HUDEP-2 (cell line): Measurements from ENCODE around the gene IRF2BPL.

Experiments
- DNase-seq, 76 experiments: peaks; one replicate each; lab custom pipeline; 2025; ENCODE audit not compliant: unreplicated experiment in 76 of 76; lab: John Stamatoyannopoulos, UW

The IRF2BPL gene

GRCh38 chr14:76995279-76996035 lies 33.1 kb downstream of the IRF2BPL start:
- no peak for DNase-seq

- DNase-seq, result no peak
These were observed 34.8 kb downstream of the IRF2BPL start for GRCh38 chr14:76993752-76994151.

GRCh38 chr14:76990084-76990483 lies 38.4 kb downstream of the IRF2BPL start:
- DNase-seq, result no peak

GRCh38 chr14:76987956-76988520 lies 40.5 kb downstream of the IRF2BPL start:
- no peak for DNase-seq

GRCh38 chr14:76986231-76986565 lies 42.3 kb downstream of the IRF2BPL start:
- no peak for DNase-seq

GRCh38 chr14:76985540-76986230 lies 42.8 kb downstream of the IRF2BPL start:
- no peak for DNase-seq

- DNase-seq, result no peak
These were observed 43.6 kb downstream of the IRF2BPL start for GRCh38 chr14:76984787-76985375.

GRCh38 chr14:76984297-76984696 lies 44.2 kb downstream of the IRF2BPL start:
- DNase-seq, result no peak

GRCh38 chr14:76981670-76982069 lies 46.8 kb downstream of the IRF2BPL start:
- no peak for DNase-seq

GRCh38 chr14:76977793-76978720 lies 50.5 kb downstream of the IRF2BPL start:
- peak in 57 of 76 experiments; percentile 7 to 70 (median 47) for DNase-seq

GRCh38 chr14:76976240-76977005 lies 52.1 kb downstream of the IRF2BPL start:
- DNase-seq, result no peak

- no peak for DNase-seq
These were observed 52.7 kb downstream of the IRF2BPL start for GRCh38 chr14:76975812-76976211.

GRCh38 chr14:76975051-76975450 lies 53.5 kb downstream of the IRF2BPL start:
- no peak for DNase-seq
